ENCODE data around the gene TSSK2. TPM values are rescaled to one million over a fixed set of nuclear protein-coding genes. Genes with fewer than 3 reads are reported as not detected.

TSSK2 gene
- total RNA-seq = not detected in 2 replicates

DNA sequence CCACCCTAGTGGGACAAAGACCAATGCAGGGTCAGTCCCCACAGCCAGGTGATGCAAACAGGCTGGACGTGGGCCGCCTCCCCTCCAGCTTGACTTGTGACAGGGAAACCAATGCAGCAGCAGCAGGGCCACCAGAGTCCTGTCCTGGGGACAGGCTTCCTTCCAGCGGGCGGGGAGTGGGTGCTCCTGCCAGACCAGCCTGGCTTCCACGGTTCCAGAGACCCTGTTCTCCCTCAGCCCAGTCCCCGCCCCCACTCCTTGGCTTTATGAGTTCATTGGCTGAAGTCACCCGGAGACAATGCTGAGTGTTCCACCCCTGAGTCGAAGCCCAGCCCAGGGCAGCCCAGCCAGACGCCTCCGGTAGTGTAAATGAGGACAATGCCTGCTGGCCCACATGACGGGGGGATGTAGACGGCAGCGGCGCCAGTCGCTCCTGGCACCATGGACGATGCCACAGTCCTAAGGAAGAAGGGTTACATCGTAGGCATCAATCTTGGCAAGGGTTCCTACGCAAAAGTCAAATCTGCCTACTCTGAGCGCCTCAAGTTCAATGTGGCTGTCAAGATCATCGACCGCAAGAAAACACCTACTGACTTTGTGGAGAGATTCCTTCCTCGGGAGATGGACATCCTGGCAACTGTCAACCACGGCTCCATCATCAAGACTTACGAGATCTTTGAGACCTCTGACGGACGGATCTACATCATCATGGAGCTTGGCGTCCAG lies at the start of gene TSSK2:
TSS of gene TSSK2 (plus strand) at position 350 of the 726 bp plus-strand sequence. CDS start at position 442, 92 bp downstream.

DNA sequence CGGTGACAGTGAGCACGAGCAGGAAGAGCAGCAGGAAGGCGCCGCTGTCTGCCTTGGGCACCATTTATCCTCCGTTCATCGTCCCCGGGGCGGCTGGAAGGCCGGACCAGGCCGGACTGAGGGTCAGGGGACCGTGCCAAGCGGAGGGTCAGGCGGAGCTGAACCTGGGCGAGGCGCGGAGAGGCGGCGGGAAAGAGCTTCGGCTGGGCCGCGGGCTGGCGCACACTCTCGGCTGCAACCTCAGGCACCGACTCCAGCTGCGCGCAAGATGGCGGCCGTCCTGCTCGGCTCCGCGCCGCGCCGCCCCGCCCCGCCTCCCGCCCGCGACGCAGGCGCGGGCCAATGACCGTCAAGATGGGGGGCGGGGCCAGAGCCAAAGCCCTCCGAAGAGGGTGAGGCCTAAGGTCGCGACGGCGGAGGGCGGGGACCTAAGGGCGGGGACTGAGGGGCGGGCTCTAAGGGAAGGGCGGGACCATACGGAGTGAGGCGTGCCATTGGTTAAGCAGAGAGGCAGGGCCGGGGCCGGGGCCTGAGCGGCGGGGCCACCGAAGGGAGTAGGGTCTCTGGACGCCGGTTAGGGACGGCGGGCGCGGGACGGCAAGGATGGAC lies 8.9 kb upstream of the TSSK2 start, which contains the start of gene DGCR2:
TSS of gene DGCR2 (minus strand) at position 270 of the 609 bp plus-strand sequence. CDS start at position 64, 206 bp downstream.

DNA sequence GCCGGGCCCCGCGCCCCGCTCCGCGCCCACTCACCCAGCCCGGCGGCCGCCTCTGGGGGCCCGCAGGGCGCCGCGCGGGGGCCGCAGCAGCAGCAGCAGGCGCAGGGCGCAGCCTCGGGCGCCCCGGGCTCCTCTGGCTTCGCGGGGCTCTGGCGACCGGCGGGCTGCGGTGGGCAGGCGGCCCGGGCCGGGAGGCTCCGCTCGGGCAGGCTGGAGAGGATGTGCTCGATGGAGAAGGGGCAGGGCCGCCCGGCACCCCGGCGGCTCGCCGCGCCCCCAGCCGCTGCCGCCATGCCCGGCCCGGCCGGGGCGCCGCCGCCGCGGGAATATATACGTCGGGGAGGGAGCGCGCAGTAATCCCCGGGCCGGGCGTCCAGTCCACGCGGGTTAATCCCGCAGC lies 18.9 kb downstream of the TSSK2 start, which contains the start of gene GSC2:
TSS of gene GSC2 (minus strand) at position 302 of the 400 bp plus-strand sequence. CDS start at position 293, 9 bp downstream.

DNA sequence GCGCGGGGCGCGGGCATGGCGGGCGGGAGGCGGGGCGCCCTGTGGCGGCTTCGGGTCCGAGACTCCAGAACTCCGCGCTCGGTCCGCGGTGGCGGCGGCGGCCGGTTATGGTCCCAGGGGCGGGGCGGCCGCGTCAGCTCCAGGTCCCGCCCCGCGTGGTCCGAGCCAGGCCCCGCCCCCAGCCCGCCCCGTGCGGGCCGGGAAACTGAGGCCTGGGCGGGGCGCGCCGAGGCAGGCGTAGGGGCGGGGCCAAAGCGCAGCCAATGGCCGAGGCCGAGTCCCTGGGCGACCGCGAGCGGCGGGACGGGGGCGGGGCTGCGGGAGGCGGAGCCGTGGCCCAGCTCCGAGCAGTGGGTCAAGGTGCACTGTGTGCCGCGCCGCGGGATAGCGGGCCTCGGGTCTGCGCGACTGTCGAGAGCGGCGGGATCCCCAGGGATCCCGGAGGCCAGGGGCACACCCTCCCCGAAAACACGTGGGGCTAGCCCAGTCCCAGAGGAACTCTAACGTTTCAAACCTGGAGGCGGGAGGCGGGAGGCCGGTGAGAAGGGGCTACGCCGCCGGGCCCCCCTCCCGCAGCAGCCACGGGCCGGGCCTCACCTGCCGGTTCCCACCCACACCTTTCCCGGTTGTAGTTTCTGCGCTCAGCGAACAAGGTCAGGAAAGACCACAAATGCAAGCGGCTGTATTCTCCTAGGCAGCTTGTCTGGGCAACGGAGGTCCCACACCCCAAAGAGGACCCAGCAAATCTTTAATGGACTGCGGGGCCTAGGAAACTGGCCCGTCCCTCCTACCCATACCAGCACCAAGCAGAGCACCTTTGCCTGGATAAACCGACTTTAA lies 47.8 kb downstream of the TSSK2 start, which contains the start of gene SLC25A1:
TSS of gene SLC25A1 (minus strand) at position 80 of the 840 bp plus-strand sequence. CDS start at position 17, 63 bp downstream.

Other genes with a start within 250 kb of the TSSK2 start
- 2.5 TPM in 1 of 2 replicates, not detected in the other for gene DGCR6, start 225.0 kb upstream of the TSSK2 start, total RNA-seq
- gene PRODH, start 195.0 kb upstream of the TSSK2 start, total RNA-seq = not detected in 2 replicates
- gene DGCR2, start 8.9 kb upstream of the TSSK2 start, total RNA-seq = 36.0 and 36.1 TPM in 2 replicates
- gene ESS2, start 13.3 kb downstream of the TSSK2 start, total RNA-seq = 23.3 and 23.9 TPM in 2 replicates
- gene GSC2, start 19.0 kb downstream of the TSSK2 start, total RNA-seq = not detected in 2 replicates
- 241 and 248 TPM in 2 replicates for gene SLC25A1, start 47.4 kb downstream of the TSSK2 start, total RNA-seq
- 4.5 and 4.9 TPM in 2 replicates for gene CLTCL1, start 160.4 kb downstream of the TSSK2 start, total RNA-seq

All from bronchus fibroblast of lung (primary cell).